Renal cortex interstitium (tissue), 11 donors: ENCODE results near the gene GMDS. TPM values are rescaled to one million over a fixed set of nuclear protein-coding genes. Genes with fewer than 3 reads are reported as not detected.
"Not testable (repeated sequence)": the region's sequence is repeated elsewhere in the genome, so short reads cannot be mapped to it uniquely, and the experiment has no call there.

Experiments
- DNase-seq, 11 donors: peaks; one replicate each; pipeline ENCODE4 v3.0.0-alpha.2; 2013; ENCODE audit warnings: low read depth in 9 of 11, low spot score in 4 of 11; ENCODE audit errors: extremely low read depth in 1 of 11
- polyA plus RNA-seq, 3 donors: library from polyadenylated mRNA; unstranded; fragments of 120-200 nt; gene quantifications; one replicate each; pipeline ENCODE4 v1.2.1, GENCODE V29; 2013; ENCODE audit not compliant: insufficient read length in 3 of 3

The GMDS gene
- polyA plus RNA-seq, 3 donors = 62.2 to 72.8 (median 67.5) TPM

- no peak for DNase-seq
These were observed 477.7 kb downstream of the GMDS start for GRCh38 chr6:1767481-1768246.

- DNase-seq = no peak
These were observed 478.8 kb downstream of the GMDS start for GRCh38 chr6:1766654-1767053.

GRCh38 chr6:1765160-1765903 is 480.1 kb downstream of the GMDS start:
- no peak for DNase-seq

GRCh38 chr6:1764397-1764987 is 480.9 kb downstream of the GMDS start:
- DNase-seq = no peak

GRCh38 chr6:1763404-1763803 is 482.0 kb downstream of the GMDS start:
- no peak for DNase-seq

- no peak for DNase-seq
These were observed 483.2 kb downstream of the GMDS start for GRCh38 chr6:1762203-1762602.

- DNase-seq = no peak
These were observed 483.9 kb downstream of the GMDS start for GRCh38 chr6:1761477-1761877.

GRCh38 chr6:1760876-1761275 is 484.5 kb downstream of the GMDS start:
- DNase-seq = no peak

- peak in 2 of 11 donors; percentile 53 to 60 for DNase-seq
These were observed 485.5 kb downstream of the GMDS start for GRCh38 chr6:1759870-1760269.

- no peak for DNase-seq
These were observed 487.2 kb downstream of the GMDS start for GRCh38 chr6:1758076-1758679.

- no peak for DNase-seq
These were observed 488.3 kb downstream of the GMDS start for GRCh38 chr6:1757131-1757530.

- DNase-seq = no peak
These were observed 488.8 kb downstream of the GMDS start for GRCh38 chr6:1756472-1757129.

- not testable (repeated sequence) for DNase-seq
These were observed 494.3 kb downstream of the GMDS start for GRCh38 chr6:1751063-1751462.

- DNase-seq = no peak
These were observed 496.4 kb downstream of the GMDS start for GRCh38 chr6:1749041-1749440.

- no peak for DNase-seq
These were observed 497.9 kb downstream of the GMDS start for GRCh38 chr6:1747531-1747930.

GRCh38 chr6:1747003-1747402 is 498.4 kb downstream of the GMDS start:
- peak in 3 of 11 donors; percentile 42 to 57 (median 51) for DNase-seq

- DNase-seq = peak in 6 of 11 donors; percentile 37 to 67 (median 60)
These were observed 499.6 kb downstream of the GMDS start for GRCh38 chr6:1745814-1746213.

GRCh38 chr6:1744543-1744942 is 500.9 kb downstream of the GMDS start:
- no peak for DNase-seq

GRCh38 chr6:1739680-1740079 is 505.7 kb downstream of the GMDS start:
- DNase-seq = no peak
